H9 (cell line): ENCODE measurements around the gene LIAS. TPM values are rescaled to one million over a fixed set of nuclear protein-coding genes. Genes with fewer than 3 reads are reported as not detected.
"Not testable (repeated sequence)": the region's sequence is repeated elsewhere in the genome, so short reads cannot be mapped to it uniquely, and the experiment has no call there.

Source experiments
- DNase-seq: peaks from one replicate; pipeline ENCODE4 v3.0.0-alpha.2; 2017
- H2AFZ ChIP-seq: one replicate; pipeline ENCODE4 v1.6.1; 2013; ENCODE audit warnings: mild to moderate bottlenecking, low read length, control low read depth, moderate library complexity
- H2AK5ac ChIP-seq: 2 replicates; pipeline ENCODE4 v1.6.1; 2013; ENCODE audit warnings: low read length, control low read depth, mixed read lengths; ENCODE audit not compliant: insufficient read length
- H2BK120ac ChIP-seq: one replicate; pipeline ENCODE4 v1.6.1; 2013; ENCODE audit warnings: low read depth, mild to moderate bottlenecking, low read length, control low read depth, inconsistent platforms; ENCODE audit not compliant: poor library complexity, severe bottlenecking
- H2BK12ac ChIP-seq: 2 replicates; pipeline ENCODE4 v1.6.1; 2013; ENCODE audit warnings: low read length, control low read depth, mixed read lengths, low read depth; ENCODE audit not compliant: insufficient read length
- H2BK15ac ChIP-seq: 2 replicates; pipeline ENCODE4 v1.6.1; 2013; ENCODE audit warnings: low read depth, low read length, control low read depth
- H2BK20ac ChIP-seq: one replicate; pipeline ENCODE4 v1.6.1; 2013; ENCODE audit warnings: low read depth, mild to moderate bottlenecking, low read length, control low read depth, inconsistent platforms; ENCODE audit not compliant: poor library complexity, severe bottlenecking
- H2BK5ac ChIP-seq: 2 replicates; pipeline ENCODE4 v1.6.1; 2013; ENCODE audit warnings: low read length, control low read depth, mixed read lengths; ENCODE audit not compliant: insufficient read length
- H3K14ac ChIP-seq: 2 replicates; pipeline ENCODE4 v1.6.1; 2013; ENCODE audit warnings: low read length, control low read depth; ENCODE audit not compliant: insufficient read depth
- H3K18ac ChIP-seq: 2 replicates; pipeline ENCODE4 v1.6.1; 2013; ENCODE audit warnings: low read depth, mild to moderate bottlenecking, mixed read lengths, low read length, control low read depth; ENCODE audit not compliant: insufficient read length
- H3K23ac ChIP-seq: 2 replicates; pipeline ENCODE4 v1.6.1; 2013; ENCODE audit warnings: low read length, control low read depth, mixed read lengths, low read depth; ENCODE audit not compliant: insufficient read length
- H3K23me2 ChIP-seq: 2 replicates; pipeline ENCODE4 v1.6.1; 2013; ENCODE audit warnings: low read depth, mild to moderate bottlenecking, mixed read lengths, low read length, control low read depth; ENCODE audit not compliant: insufficient read length, poor library complexity, severe bottlenecking
- H3K27ac ChIP-seq: 2 replicates; pipeline ENCODE4 v1.5.1; 2013; ENCODE audit warnings: low read length, control low read depth, mixed read lengths, low read depth; ENCODE audit not compliant: insufficient read length
- H3K27me3 ChIP-seq: 2 replicates; pipeline ENCODE4 v1.6.1; 2013; ENCODE audit warnings: low read length, control low read depth, inconsistent platforms; ENCODE audit not compliant: insufficient read depth
- H3K4ac ChIP-seq: 2 replicates; pipeline ENCODE4 v1.6.1; 2013; ENCODE audit warnings: low read depth, mild to moderate bottlenecking, control low read depth, inconsistent platforms, low read length, moderate library complexity
- H3K4me1 ChIP-seq: 2 replicates; pipeline ENCODE4 v1.6.1; 2013; ENCODE audit warnings: low read length, control low read depth, inconsistent platforms; ENCODE audit not compliant: insufficient read depth
- H3K4me2 ChIP-seq: 2 replicates; pipeline ENCODE4 v1.6.1; 2013; ENCODE audit warnings: low read length, control low read depth, mixed read lengths; ENCODE audit not compliant: insufficient read length, insufficient read depth
- H3K56ac ChIP-seq: 2 replicates; pipeline ENCODE4 v1.6.1; 2013; ENCODE audit warnings: low read depth, mild to moderate bottlenecking, mixed read lengths, low read length, control low read depth; ENCODE audit not compliant: insufficient read length
- H3K79me1 ChIP-seq: 2 replicates; pipeline ENCODE4 v1.6.1; 2013; ENCODE audit warnings: low read depth, mild to moderate bottlenecking, moderate library complexity, low read length, control low read depth, inconsistent platforms; ENCODE audit not compliant: insufficient read depth, poor library complexity, severe bottlenecking
- H3K79me2 ChIP-seq: 2 replicates; pipeline ENCODE4 v1.6.1; 2013; ENCODE audit warnings: low read length, control low read depth, inconsistent platforms; ENCODE audit not compliant: insufficient read depth
- H3K9ac ChIP-seq: 2 replicates; pipeline ENCODE4 v1.6.1; 2013; ENCODE audit warnings: low read length, control low read depth, mixed read lengths; ENCODE audit not compliant: insufficient read length; ENCODE audit errors: extremely low read depth
- H3K9me3 ChIP-seq: one replicate; pipeline ENCODE4 v1.6.1; 2013; ENCODE audit warnings: low read depth, low read length, inconsistent platforms; ENCODE audit not compliant: control insufficient read depth
- H3T11ph ChIP-seq: one replicate; pipeline ENCODE4 v1.6.1; 2013; ENCODE audit warnings: mild to moderate bottlenecking, low read length, control low read depth, inconsistent platforms
- H4K20me1 ChIP-seq: one replicate; pipeline ENCODE4 v1.6.1; 2013; ENCODE audit not compliant: control insufficient read depth, insufficient read length, insufficient read depth
- H4K5ac ChIP-seq: 2 replicates; pipeline ENCODE4 v1.6.1; 2013; ENCODE audit warnings: low read depth, mild to moderate bottlenecking, mixed read lengths, low read length, control low read depth; ENCODE audit not compliant: insufficient read length
- H4K8ac ChIP-seq: replicated peaks from 2 replicates; pipeline ENCODE4 v1.6.1; 2013; ENCODE audit warnings: low read length, control low read depth, mixed read lengths, low read depth; ENCODE audit not compliant: insufficient read length
- H4K91ac ChIP-seq: 2 replicates; pipeline ENCODE4 v1.6.1; 2013; ENCODE audit warnings: low read depth, mild to moderate bottlenecking, moderate library complexity, mixed read lengths, low read length, control low read depth; ENCODE audit not compliant: insufficient read length
- H3K27ac Mint-ChIP-seq, 3 experiments: 2 replicates in 2 of 3; 3 replicates in 1 of 3; pipeline ENCODE4 v1.8.0; 2020 to 2021; ENCODE audit warnings: mixed read lengths in 3 of 3, mild to moderate bottlenecking in 1 of 3, moderate library complexity in 1 of 3
- H3K27me3 Mint-ChIP-seq: 2 replicates; pipeline ENCODE4 v1.8.0; 2021; ENCODE audit warnings: low read depth, mild to moderate bottlenecking, moderate library complexity, mixed read lengths
- H3K36me3 Mint-ChIP-seq, 3 experiments: 2 replicates in 2 of 3; 3 replicates in 1 of 3; pipeline ENCODE4 v1.8.0; 2020 to 2021; ENCODE audit warnings: low read depth in 3 of 3, mixed read lengths in 3 of 3; ENCODE audit not compliant: insufficient read depth in 1 of 3
- H3K4me1 Mint-ChIP-seq, 2 experiments: 2 replicates each; pipeline ENCODE4 v1.8.0; 2020; ENCODE audit warnings: mixed read lengths in 2 of 2
- H3K4me3 Mint-ChIP-seq, 2 experiments: 2 replicates in 1 of 2; 3 replicates in 1 of 2; pipeline ENCODE4 v1.8.0; 2020 to 2021; ENCODE audit warnings: mild to moderate bottlenecking in 2 of 2, mixed read lengths in 2 of 2, moderate library complexity in 1 of 2
- H3K9me3 Mint-ChIP-seq, 2 experiments: 2 replicates in 1 of 2; 3 replicates in 1 of 2; pipeline ENCODE4 v1.8.0; 2020; ENCODE audit warnings: mild to moderate bottlenecking in 2 of 2, mixed read lengths in 2 of 2, moderate library complexity in 1 of 2
- CTCF ChIP-seq: fragments of 200-600 bp; sonication (generic); conservative IDR thresholded peaks from 3 replicates; pipeline ENCODE4 v1.8.0; 2021; ENCODE audit warnings: antibody characterized with exemption, mild to moderate bottlenecking
- WGBS: extraction: QIAGEN DNeasy Blood & Tissue Kit; methylation state at CpG from one replicate; pipeline ENCODE4 v1.1.7; 2013; ENCODE audit warnings: missing lambda C conversion rate, low lambda C conversion rate, mixed read lengths; ENCODE audit not compliant: insufficient read length; ENCODE audit errors: extremely low coverage; 5-methylcytosine and 5-hydroxymethylcytosine counted together
- total RNA-seq: library from RNA; stranded (reverse); gene quantifications from 2 replicates; pipeline ENCODE4 v1.2.1, GENCODE V29; 2021

LIAS gene
- total RNA-seq, 1 experiment from 2014 or later, result 18.5 TPM

DNA sequence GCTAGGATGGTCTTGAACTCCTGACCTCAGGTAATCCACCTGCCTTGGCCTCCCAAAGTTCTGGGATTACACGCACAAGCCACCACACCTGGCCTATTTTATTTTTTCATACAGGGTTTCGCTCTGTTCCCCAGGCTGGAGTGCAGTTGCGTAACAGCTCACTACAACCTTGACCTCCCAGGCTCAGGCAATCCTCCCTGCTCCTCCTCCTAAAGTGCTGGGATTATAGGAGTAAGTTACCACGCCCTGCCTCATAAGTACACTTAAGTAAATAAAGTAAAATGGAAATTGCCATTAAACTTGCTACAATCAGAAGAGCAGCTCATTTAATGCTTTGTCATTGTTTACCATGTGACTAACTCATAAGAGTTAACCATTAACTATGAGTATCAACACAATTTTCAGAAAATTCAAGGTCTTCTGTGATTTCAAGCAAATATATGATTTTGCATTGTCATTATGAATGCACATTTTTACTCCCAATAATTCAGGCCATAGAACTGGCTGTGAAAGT lies 56.1 kb downstream of the LIAS start:
- no peak overlapping the region for H3K4me3 Mint-ChIP-seq
- WGBS, result no CpG with 5 or more reads among the region's 4 CpGs
- Histone ChIP-seq H3K27me3 (no peaks in the 10 kb centered on the region), H3K23ac (no peak overlapping the region), H2BK12ac (no peak overlapping the region), H3K79me1 (no peaks in the 10 kb centered on the region), H3K18ac (no peak overlapping the region), H2AFZ (no peak overlapping the region), H4K20me1 (no peaks in the 10 kb centered on the region), H4K5ac (no peak overlapping the region), H2BK120ac (no peak overlapping the region), H3K9me3 (no peaks in the 10 kb centered on the region), H3K4me1 (no peaks in the 10 kb centered on the region), H3K27ac (no peak overlapping the region), H3K56ac (no peak overlapping the region), H3K4me2 (no peak overlapping the region), H4K91ac (no peak overlapping the region), H2BK15ac (no peak overlapping the region), H4K8ac (no peak overlapping the region), H2BK20ac (no peak overlapping the region), H3K23me2 (no peaks in the 10 kb centered on the region), H3K14ac (no peak overlapping the region), H2BK5ac (no peak overlapping the region), H3K9ac (no peak overlapping the region), H3K79me2 (no peaks in the 10 kb centered on the region), H2AK5ac (no peak overlapping the region), H3K4ac (no peak overlapping the region), H3T11ph (no peak overlapping the region)
- peak overlapping the region in 1 of 3 experiments; percentile 89; a peak in 2 of 7 replicates for H3K27ac Mint-ChIP-seq
- peaks cover 15 to 63% (median 41%) of the 10 kb centered on the region in 3 experiments; a peak in 6 of 7 replicates for H3K36me3 Mint-ChIP-seq
- no peak for DNase-seq
- no peaks in the 10 kb centered on the region for H3K4me1 Mint-ChIP-seq
- H3K9me3 Mint-ChIP-seq, result no peaks in the 10 kb centered on the region
- no peak for TF ChIP-seq CTCF
- no peaks in the 10 kb centered on the region for H3K27me3 Mint-ChIP-seq

- H3K36me3 Mint-ChIP-seq, result peaks cover 10 to 58% (median 33%) of the 10 kb centered on the region in 3 experiments; a peak in 6 of 7 replicates
- H3K27me3 ChIP-seq, H3K4me1 ChIP-seq, DNase-seq, H3K23ac ChIP-seq, H3K56ac ChIP-seq, H3K79me2 ChIP-seq, H2AK5ac ChIP-seq, H3K18ac ChIP-seq, H2AFZ ChIP-seq, H2BK120ac ChIP-seq, H3K9ac ChIP-seq, H3K4ac ChIP-seq, H3K23me2 ChIP-seq, H3K27ac ChIP-seq, H3K4me2 ChIP-seq, H3K4me3 Mint-ChIP-seq, H4K5ac ChIP-seq, H2BK15ac ChIP-seq, H3K9me3 ChIP-seq, H3K79me1 ChIP-seq, H3K27ac Mint-ChIP-seq, H3K27me3 Mint-ChIP-seq, H4K91ac ChIP-seq, H3K9me3 Mint-ChIP-seq, H2BK20ac ChIP-seq, H3K14ac ChIP-seq, H3T11ph ChIP-seq, H2BK5ac ChIP-seq, H3K4me1 Mint-ChIP-seq, H4K20me1 ChIP-seq, H2BK12ac ChIP-seq, H4K8ac ChIP-seq: not testable (repeated sequence)
- WGBS, result no CpG with 5 or more reads among the region's 14 CpGs
Measured at GRCh38 chr4:39515669-39516401, 57.0 kb downstream of the LIAS start.
